GM20000 (cell line): ENCODE results near the gene DDX56.

Experiments
- DNase-seq: peaks from one replicate; pipeline ENCODE4 v3.0.0; 2012; ENCODE audit warnings: low spot score
- CTCF ChIP-seq: IDR thresholded peaks from 2 replicates; pipeline ENCODE4 v1.5.1; 2012; ENCODE audit warnings: mild to moderate bottlenecking, control low read depth; ENCODE audit errors: extremely low read depth, missing control alignments

DDX56 gene

GRCh38 chr7:44617225-44617890 lies 43.6 kb upstream of the DDX56 start:
- peak; percentile 25 for DNase-seq

GRCh38 chr7:44616545-44616944 lies 42.8 kb upstream of the DDX56 start:
- no peak for DNase-seq
- TF ChIP-seq CTCF, result no peak

More at GRCh38 chr7:44617225-44617890, 43.6 kb upstream of the DDX56 start:
- TF ChIP-seq CTCF, result no peak

- DNase-seq, result no peak
- TF ChIP-seq CTCF, result no peak
Observed at GRCh38 chr7:44615793-44616192, 42.1 kb upstream of the DDX56 start.

- TF ChIP-seq CTCF, result no peak
- DNase-seq, result no peak
Observed at GRCh38 chr7:44615149-44615611, 41.5 kb upstream of the DDX56 start.

- no peak for TF ChIP-seq CTCF
- DNase-seq, result no peak
Observed at GRCh38 chr7:44609829-44610228, 36.1 kb upstream of the DDX56 start.

- TF ChIP-seq CTCF, result no peak
- DNase-seq, result no peak
Observed at GRCh38 chr7:44608916-44609648, 35.4 kb upstream of the DDX56 start.
